HG02610 (cell line): ENCODE data around the gene ACVR2A.

Source experiments
- ATAC-seq: cut with Tn5 transposase; IDR thresholded peaks from one replicate; pipeline ENCODE4 v1.9.1; 2021; ENCODE audit warnings: mild to moderate bottlenecking, moderate library complexity; ENCODE audit not compliant: unreplicated experiment

ACVR2A gene

DNA sequence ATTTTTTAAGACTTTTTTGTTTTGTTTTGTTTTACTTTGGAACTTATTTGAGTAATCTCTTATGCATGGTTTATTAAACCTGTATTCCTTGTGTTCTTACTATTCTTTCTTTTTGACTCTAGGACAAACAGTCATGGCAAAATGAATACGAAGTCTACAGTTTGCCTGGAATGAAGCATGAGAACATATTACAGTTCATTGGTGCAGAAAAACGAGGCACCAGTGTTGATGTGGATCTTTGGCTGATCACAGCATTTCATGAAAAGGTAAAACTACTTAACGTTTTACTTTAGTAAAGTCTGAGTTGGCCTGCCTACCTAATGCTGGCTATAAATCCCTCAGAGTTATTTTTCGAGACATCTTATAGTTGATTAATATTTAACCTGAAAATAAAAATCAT is 72.3 kb downstream of the ACVR2A start:
- ATAC-seq: no peak

DNA sequence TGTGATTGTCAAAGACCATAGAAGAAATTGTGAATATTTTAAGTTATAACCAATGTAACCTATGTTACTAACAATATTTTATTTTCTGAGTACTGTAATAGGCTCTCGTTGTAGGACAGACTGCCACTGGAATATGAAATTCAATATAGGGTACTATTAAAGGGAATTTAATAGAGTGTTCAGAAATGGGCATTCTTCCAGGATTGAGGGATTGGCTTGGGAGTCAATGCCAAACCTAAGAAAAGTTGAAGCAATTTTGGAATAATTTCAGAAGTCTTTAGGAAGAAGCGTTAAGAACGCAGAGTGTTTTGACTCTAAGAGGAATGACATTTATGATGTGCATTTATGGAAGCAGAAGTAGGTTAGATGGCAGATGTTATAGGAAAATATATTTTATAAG is 79.0 kb downstream of the ACVR2A start:
- ATAC-seq: no peak

- no peak for ATAC-seq
Observed at GRCh38 chr2:147924647-147925046, 79.8 kb downstream of the ACVR2A start.

GRCh38 chr2:147925886-147926285 is 81.1 kb downstream of the ACVR2A start:
- ATAC-seq: no peak

DNA sequence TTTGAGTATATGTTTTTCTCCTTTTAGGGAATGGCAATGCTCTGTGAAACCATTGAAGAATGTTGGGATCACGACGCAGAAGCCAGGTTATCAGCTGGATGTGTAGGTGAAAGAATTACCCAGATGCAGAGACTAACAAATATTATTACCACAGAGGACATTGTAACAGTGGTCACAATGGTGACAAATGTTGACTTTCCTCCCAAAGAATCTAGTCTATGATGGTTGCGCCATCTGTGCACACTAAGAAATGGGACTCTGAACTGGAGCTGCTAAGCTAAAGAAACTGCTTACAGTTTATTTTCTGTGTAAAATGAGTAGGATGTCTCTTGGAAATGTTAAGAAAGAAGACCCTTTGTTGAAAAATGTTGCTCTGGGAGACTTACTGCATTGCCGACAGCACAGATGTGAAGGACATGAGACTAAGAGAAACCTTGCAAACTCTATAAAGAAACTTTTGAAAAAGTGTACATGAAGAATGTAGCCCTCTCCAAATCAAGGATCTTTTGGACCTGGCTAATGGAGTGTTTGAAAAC is 82.3 kb downstream of the ACVR2A start:
- ATAC-seq: no peak

DNA sequence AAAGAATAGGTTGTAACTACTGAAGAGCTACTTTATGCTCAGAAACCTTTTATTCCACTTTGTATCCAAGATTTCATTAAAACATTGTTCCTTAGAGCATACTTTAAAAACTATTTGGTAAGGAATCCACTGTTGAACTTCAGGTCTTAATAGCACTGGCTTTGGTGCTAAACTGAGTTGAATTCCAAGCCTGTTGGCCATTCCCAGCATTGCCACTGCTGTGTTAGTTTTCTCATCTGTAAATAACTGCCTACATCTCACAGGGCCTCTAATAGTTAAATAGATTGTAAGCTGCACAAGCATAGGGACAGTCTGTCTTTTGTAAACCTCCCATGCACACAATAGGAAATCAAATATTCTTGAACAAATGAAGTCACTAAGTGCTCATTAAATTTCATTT is 89.1 kb downstream of the ACVR2A start:
- ATAC-seq: no peak

GRCh38 chr2:147934881-147935620 is 90.2 kb downstream of the ACVR2A start:
- no peak for ATAC-seq

DNA sequence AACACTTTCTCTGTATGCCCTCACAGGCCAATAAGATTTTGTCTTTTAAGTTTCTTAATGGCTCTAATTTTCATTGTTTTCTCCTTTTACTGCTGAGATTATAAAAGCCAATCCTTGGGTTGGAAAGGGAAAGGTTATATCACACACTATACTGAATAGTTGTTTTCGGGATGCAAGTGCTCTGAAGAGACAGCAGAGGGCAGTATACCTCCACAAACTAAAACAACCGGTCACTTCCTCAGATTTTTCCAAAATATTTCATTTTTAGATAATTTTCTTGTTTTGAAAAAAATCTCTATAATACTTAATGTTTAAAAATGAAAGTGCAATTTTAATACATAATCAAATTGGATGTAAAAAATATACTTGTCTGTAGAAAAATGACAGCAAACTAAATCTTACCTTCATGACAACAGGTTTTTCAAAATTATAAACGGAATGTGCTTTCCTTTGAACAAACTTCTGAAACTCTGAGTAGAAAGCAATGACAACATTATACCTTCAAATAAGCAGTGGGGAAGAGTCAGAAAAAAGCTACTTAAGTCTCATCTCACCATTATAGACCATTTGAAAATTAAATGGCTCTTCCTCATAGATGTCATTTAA is 93.0 kb downstream of the ACVR2A start:
- ATAC-seq: no peak

GRCh38 chr2:147939313-147939712 is 94.5 kb downstream of the ACVR2A start:
- no peak for ATAC-seq

GRCh38 chr2:147945660-147946059 is 100.8 kb downstream of the ACVR2A start:
- ATAC-seq: no peak

DNA sequence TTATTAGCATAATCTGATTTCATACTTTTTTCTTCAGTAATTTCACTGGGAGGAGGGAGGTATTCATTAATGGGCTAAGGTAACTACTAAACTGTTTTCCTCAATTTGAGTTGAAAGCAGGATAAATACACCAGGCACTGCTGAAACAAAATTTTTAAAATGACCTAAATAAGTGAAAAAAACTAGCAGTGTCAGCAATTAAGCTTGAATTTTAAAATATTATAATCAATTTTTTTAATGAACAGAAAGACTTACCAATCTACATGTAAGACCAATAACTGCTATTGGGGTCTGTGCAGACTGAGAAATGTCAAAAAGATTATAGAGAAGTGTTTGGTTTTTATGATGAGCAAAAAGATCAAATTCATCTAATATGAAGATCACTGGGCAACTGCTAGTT is 107.3 kb downstream of the ACVR2A start:
- no peak for ATAC-seq

- no peak for ATAC-seq
Observed at GRCh38 chr2:147968571-147968970, 123.7 kb downstream of the ACVR2A start.

- ATAC-seq: no peak
Observed at GRCh38 chr2:147976102-147976501, 131.3 kb downstream of the ACVR2A start.

DNA sequence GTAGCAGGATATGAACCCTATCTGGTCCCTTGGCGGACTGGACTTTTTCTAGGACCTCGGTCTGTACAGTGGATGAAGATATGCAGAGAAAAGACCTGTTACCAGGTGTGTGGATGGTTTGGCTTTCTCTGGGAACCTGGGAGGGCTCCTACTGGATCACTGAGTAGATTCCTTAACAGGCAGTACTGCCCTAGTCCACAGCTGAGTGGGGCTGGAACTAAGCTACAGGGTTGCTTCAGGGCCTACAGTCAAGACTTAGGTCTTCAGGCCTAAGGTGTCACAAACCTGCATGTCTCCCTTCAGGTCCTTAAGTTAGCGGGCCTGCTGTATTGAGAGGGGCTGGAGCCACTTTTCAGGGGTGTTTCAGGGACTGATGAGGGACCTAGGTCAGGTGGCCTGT is 132.8 kb downstream of the ACVR2A start:
- no peak for ATAC-seq
